DMS114 treated with DMSO at 0.1 percent for 48 hours (cell line): Measurements from ENCODE around the gene RRP8.

ENCODE experiments used
- DNase-seq: peaks from one replicate; lab custom pipeline; 2025; ENCODE audit not compliant: unreplicated experiment; lab: John Stamatoyannopoulos, UW

The RRP8 gene

DNA sequence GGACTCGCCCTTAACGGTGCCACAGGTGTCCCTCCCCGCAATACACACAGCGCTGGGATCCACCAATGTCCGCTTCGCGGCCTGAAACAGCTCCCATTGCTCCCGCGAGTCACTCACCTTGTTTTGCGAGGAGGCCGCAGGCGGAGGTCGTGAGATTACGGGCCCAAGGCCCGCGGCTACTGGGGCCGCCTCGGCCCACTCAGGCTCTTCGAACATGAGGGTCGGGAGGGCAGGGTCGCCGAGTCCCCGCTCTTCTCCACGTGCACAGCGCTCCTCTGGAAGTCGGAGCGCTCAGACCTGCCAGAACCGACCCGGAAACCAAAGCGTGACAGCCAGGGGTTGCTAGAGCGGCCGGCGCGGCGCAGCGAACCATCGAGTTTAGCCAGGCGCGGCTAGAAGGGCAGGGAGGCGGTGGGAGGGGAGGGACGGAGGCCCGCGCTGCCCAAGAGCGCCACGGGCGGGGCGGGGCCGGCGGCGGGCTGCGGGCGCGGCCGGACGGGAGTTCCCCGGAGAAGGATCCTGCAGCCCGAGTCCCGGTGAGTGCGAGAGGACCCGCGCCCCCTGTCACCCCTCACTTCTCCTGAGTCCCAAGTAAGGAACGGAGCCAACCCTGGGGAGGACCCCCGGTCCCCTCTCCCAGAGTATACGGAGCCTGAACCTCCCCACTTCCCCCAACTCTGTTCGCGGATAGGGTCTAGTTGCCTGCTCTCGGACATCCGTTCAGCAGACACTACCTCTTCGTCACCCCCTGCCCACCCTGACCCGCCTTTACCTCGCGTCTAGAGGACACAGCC is at the start of gene RRP8, which contains the start of gene ILK:
Gene RRP8 (minus strand): TSS at position 330 of the 794 bp plus-strand sequence. CDS start 114 bp downstream, at position 216.
Gene ILK (plus strand): TSS at position 488 of the 794 bp plus-strand sequence. CDS start 498 bp downstream, outside the sequence.
- DNase-seq: peak; percentile 46

DNA sequence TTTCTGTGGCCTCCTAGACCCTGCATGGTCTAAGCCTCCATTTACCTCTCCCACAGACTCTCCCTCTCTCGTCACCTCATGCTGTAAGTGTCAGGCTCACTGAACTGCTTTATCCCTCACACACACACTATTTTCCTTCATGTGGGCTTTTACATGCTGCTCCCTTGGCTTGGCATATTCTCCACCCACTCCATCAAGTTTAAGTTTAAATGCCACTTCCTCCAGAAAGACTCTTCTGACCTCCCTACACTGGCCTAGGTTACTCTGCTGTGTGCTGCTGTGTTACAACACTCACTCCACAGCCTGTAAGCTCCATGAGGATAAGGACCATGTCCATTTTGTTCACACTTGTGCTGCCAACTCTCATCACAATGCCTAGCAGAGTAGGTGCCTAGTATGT is 49.7 kb upstream of the RRP8 start:
- DNase-seq: no peak

DNA sequence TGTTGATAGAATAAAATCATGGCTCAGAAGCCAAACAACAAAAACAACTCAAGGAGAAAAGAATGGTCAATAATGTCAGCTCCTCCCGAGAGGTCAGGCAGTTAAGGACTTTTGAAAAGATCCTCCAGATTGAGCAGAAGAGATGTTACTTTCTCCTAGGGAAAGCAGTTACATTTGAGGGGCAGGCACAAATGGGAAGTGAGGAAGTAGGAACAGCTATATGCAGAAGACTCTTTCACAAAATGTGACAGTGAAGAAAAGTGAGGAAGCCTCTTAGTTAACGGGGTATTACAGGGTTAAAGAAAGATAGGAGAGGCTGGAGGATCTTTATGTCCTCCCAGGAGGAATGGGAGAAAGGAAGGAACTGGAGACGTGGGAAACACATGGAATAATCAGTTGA is 48.8 kb upstream of the RRP8 start:
- no peak for DNase-seq

DNA sequence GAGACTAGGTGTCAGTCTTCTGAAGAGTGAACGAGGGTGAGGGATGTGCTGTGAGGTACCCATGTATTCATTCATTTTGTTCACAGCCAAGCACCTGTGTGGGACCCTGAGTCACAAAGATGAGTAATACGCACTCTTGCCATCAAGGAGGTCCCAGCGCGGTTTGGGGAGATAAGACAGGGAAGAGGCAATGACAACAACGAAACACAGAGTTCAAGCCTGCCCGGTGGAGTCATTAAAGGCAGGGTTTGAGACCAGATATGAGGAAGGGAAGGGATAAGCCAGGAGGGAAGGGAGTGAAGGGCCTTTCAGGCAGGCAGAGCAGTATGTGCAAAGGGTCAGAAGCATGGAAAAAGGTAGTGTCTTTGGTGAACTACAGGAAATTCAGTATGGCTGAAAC is 47.6 kb upstream of the RRP8 start:
- DNase-seq: no peak

GRCh38 chr11:6650104-6650503 is 46.7 kb upstream of the RRP8 start:
- DNase-seq: no peak

DNA sequence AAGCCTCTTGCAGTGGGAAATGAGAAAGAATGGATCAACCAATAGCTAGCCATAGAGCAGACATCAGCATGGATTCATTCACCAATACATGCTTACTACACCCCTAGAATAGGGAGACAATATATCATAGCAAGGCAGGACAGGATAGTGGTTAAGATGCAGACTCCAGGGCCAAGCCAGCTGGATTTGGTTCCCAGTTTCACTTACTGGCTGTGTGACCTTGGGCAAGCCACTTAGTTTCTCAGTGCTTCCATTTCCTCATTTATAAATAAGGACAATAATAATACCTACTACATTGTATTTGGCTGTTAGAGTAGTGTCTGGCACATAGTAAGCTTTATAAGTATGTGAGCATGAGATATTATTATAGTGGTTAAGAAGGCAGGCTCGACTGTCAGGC is 45.1 kb upstream of the RRP8 start:
- DNase-seq: no peak

- DNase-seq: no peak
These were observed 44.4 kb upstream of the RRP8 start for GRCh38 chr11:6647836-6648235.

DNA sequence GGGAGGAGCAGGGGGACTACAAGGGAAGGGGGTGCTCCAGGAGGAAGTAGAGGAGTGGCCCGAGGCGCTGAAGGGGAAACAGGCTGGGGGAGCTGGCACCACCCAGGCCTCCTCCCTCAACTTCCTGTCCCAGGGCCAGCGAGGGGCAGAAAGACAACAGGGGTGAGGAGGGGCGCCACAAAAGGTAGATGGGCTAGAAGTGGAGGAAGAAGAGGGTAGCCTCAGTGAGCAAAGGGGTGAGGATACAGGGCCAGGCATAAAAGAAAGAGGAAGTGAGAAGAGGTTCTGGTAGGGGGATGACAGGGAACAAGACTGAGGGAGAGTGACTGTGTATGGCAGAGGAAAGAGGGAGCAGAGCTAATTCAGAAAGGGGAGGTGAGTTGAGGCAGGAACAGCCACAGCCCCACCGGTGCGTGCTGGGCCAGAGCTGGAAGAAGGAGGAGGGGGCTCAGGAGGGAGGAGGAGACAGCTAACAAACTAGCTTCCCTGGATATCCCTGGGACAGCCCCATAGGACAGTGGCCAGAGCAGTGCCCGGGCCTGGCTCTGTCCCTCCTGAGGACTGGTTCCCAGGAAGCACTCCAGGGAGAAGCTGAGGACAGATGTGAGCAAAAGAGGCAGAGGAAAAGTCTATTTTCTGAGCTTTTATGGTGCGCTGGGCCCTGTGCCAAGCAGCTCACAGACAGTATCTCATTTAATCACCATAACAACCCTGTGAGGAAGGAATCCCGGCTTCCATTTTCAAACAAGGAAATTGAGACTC is 43.7 kb upstream of the RRP8 start:
- no peak for DNase-seq

DNA sequence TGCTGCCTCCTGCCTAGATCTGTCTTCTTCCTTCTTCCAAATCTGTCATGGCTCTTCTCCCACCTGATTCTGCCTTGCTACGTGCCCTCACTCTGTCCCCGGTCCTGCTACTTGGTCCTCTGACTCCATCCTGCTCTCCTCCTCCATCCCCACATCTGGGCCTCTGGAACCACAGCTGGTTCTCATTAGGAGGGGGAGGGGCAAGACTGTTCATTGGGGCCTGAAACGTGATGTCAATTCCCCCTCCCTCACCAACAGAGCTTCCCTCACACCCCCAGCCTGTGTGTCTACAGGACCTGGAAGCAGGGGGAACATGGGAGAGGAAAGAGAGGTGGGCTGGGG is 43.1 kb upstream of the RRP8 start:
- no peak for DNase-seq

GRCh38 chr11:6646071-6646470 is 42.7 kb upstream of the RRP8 start:
- DNase-seq: no peak

DNA sequence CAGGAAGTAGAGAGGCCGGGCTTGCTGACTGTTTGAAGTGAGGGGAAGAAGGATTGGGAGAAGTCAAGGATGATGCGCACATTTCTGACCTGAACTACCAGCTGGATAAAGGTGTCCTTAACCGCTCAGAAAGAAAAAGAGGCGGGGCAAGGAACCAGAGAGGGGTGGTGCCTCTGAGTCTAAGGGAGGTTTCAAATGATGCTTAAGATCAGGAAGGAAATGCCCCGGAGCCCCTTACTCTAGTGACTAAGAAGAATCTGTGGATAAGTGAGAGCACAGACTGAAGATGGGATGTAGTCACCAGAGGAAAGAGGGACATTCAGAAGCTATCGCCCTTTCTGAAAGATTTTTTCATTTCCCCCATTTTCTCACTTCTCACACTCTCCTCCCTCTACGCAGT is 39.5 kb upstream of the RRP8 start:
- DNase-seq: no peak

DNA sequence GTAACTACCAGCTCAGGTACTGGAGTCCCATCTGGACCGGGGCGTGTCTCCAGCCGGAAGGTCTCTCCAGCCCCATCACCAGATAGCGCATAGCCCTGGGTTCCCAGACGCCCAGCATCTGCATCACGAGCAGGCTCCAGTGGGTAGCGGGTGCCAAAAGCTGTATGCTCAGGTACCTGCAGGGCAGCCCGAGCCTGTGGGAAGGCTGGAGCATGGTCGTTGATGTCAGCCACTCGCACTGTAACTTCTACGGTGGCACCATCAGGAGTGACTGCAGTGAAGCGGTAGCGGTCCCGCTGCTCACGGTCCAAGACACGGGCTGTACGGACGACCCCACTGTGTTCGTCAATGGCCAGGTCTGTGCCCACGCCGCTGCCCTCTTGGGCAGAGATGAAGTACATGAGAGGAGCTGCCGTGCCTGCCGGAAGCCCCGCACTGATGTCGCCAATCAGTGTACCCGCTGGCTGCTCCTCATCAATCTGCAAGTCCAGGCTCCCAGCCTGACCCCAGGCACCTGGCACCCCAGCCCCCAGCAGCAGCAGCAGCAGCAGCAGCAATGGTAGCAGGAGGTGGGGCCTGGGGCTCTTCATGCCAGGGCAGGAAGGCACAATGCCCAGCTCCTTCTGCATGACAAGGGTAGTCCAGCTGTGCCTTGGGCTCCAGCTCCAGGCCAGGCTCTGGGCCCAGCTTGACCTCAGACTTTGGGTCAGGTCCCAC is 37.7 kb upstream of the RRP8 start:
- no peak for DNase-seq

DNA sequence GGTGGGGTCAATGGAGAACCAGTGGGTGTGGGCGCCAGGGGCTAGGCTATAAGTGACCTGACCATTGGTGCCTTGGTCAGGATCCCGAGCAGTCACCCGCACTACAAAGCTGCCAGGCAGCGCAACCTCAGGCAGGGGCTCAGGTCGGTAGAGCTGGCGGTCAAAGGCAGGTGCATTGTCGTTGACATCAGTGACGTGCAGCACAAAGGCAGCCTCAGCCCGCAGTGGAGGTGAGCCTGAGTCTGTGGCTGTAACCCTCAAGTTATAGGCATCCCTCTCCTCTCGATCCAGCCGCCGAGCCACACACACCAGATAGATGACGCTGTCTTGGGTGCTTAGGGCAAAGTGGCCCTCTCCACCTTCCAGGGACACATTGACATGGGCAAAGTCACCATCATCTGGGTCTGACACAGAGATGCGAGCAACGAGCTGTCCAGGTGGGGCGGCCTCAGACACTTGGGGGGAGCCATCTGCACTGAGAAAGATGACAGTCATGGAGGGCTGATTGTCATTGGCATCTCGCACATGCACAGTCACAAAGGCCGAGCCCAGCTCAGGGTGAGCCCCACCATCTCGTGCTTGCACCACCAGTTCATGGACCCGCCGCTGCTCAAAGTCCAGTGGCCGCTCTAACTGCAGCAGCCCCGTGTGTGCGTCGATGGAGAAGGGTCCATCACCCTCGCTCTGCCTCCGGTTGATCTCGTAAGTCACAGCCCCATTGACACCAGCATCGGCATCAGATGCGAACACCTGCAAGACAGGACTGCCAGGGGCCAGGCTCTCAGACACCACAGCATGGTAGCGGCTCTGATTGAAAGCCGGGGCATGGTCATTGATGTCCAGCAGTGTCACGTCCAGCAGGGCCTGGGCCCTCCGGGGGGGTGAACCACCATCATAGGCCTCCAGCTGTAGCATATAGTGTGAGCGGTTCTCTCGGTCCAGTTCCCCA is 36.9 kb upstream of the RRP8 start:
- no peak for DNase-seq

DNA sequence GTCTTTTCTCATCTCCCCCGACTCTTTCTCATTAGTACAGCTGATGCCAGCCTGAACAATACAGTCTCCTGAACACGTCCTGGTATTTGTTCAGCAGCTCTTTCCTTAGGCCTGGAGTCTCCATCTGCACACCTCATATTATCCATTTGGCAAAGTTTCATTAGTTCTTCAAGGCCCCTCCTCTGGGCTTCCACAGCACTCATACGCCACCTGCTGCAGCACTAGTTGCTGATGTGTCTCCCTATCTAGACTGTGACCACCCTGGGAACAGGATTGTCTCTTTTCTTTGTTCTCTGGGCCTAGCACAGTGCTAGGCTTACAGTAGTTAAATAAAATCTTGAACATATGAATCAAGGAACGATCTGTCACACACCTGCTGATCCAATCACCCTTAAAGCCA is 35.0 kb upstream of the RRP8 start:
- DNase-seq: no peak

GRCh38 chr11:6637871-6638270 is 34.5 kb upstream of the RRP8 start:
- DNase-seq: no peak

- DNase-seq: no peak
These were observed 33.1 kb upstream of the RRP8 start for GRCh38 chr11:6636480-6636879.

DNA sequence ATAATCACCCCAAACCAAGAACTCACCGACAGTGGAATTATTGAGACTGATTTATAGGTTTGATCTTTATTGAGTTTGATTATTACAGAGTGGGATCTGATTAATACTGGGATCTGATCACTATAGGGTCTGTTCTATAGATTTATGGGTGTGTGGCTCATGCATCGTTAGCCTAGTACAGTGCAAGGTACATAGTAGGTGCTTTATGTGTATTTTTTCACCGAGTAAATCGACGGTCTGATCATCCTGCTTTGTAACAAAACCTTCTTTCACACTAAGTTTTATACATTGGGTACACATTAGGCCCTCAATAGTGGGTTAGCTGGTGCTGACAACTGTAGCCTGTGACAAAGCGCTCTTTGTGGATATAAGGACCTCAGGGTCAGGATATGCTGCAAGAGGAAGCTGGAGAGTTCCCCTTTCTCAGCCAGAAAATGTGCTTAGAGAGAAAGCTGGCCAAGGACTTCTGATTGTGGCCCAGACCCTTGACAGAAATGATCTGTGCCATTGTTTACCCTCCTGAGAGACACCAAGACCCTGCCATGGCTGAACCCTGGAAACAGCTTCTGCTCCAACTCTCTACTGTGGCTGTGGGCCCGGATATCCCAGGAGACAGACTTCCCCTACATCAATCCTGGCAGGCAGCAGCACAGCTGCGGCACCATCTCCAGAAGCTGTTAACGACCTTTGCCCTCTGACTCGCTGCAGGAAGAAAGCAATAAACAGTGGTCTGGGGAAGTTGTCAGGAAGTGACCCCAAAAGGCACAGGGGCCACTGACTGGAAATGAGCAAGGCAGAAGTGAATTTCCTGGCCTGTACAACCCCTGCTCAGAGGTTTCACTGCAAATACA is 31.9 kb upstream of the RRP8 start:
- no peak for DNase-seq

- DNase-seq: no peak
These were observed 31.1 kb upstream of the RRP8 start for GRCh38 chr11:6634534-6634933.
